Measurements from ENCODE around the gene PRDM10. TPM values are rescaled to one million over a fixed set of nuclear protein-coding genes. Genes with fewer than 3 reads are reported as not detected.
A peak's percentile ranks its signal among the peaks of the same experiment; 100 is the strongest.
"Not testable (repeated sequence)": the region's sequence is repeated elsewhere in the genome, so short reads cannot be mapped to it uniquely, and the experiment has no call there.

Gene PRDM10
- total RNA-seq, 1 donor from 2014 or later: 7.9 TPM

DNA sequence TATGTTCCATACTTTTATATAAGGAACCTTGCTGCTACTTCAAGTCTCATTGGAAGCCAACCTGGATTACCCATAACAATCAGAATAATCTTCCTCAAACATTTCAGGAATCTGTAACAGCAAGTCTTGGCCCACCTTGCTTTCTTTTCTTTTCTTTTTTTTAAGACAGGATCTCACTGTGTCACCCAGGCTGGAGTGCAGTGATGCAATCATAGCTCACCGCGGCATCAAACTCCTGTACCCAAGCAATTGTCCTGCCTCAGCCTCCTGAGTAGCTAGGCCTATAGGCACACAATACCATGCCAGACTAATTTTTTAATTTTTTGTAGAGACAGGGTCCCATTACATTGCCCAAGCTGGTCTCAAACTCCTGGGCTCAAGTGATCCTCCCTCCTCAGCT is 29.3 kb upstream of the PRDM10 start:
- TF ChIP-seq, protein P1, sequence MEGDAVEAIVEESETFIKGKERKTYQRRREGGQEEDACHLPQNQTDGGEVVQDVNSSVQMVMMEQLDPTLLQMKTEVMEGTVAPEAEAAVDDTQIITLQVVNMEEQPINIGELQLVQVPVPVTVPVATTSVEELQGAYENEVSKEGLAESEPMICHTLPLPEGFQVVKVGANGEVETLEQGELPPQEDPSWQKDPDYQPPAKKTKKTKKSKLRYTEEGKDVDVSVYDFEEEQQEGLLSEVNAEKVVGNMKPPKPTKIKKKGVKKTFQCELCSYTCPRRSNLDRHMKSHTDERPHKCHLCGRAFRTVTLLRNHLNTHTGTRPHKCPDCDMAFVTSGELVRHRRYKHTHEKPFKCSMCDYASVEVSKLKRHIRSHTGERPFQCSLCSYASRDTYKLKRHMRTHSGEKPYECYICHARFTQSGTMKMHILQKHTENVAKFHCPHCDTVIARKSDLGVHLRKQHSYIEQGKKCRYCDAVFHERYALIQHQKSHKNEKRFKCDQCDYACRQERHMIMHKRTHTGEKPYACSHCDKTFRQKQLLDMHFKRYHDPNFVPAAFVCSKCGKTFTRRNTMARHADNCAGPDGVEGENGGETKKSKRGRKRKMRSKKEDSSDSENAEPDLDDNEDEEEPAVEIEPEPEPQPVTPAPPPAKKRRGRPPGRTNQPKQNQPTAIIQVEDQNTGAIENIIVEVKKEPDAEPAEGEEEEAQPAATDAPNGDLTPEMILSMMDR (conservative IDR thresholded peaks at IDR 0.05; ENCODE audit: low read depth, low read length): no peak
- no peak overlapping the region for H3K4me3 ChIP-seq (ENCODE audit: low read depth, low read length)
- no peak for DNase-seq (ENCODE audit: low read depth)

DNA sequence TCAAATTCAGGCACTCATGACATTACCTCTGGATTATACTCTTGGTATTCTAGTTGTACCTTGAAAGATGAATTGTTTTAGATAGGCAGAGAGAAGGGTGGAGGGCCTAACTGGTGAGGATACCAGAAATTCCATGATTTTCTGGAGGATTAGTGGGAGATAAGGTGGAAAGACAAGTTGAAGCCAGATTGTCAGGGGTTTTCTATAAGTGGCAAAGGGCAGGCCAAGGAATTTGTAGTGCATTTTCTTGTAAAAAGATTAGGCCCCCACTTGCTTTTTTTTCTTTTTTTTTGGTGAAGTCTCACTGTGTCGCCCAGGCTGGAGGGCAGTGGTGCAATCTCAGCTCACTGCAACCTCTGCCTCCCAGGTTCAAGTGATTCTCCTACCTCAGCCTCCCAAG is 28.4 kb upstream of the PRDM10 start:
- TF ChIP-seq, protein P1 (conservative IDR thresholded peaks at IDR 0.05; ENCODE audit: low read depth, low read length): no peak
- no peak for DNase-seq (ENCODE audit: low read depth)
- no peak overlapping the region for H3K4me3 ChIP-seq (ENCODE audit: low read depth, low read length)

- peak overlapping the region; percentile 20 for H3K4me3 ChIP-seq (ENCODE audit: low read depth, low read length)
- DNase-seq (ENCODE audit: low read depth): no peak
- TF ChIP-seq, protein P1 (conservative IDR thresholded peaks at IDR 0.05; ENCODE audit: low read depth, low read length): no peak
Measured at GRCh38 chr11:130029137-130029536, 26.5 kb upstream of the PRDM10 start.

GRCh38 chr11:130025371-130025770 is 22.7 kb upstream of the PRDM10 start:
- no peak for DNase-seq (ENCODE audit: low read depth)
- TF ChIP-seq, protein P1 (conservative IDR thresholded peaks at IDR 0.05; ENCODE audit: low read depth, low read length): no peak

DNA sequence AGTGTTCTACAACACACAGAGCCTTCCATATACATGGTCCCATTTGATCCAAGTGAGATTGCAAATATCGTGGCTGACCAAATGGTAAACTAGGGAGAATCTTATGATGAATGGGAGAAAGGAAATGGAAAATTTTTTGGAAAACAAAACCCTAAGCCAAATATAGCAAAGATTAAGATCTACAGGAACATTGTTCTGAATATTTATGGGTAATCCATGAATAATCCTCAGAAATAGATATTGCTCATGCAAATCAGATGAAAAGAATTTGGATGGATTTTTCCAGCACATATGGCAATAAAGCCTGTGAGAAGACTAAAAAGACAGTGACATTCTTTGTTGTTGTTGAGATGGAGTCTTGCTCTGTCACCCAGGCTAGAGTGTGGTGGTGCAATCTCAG is 21.7 kb upstream of the PRDM10 start:
- no peak for DNase-seq (ENCODE audit: low read depth)
- TF ChIP-seq, protein P1 (conservative IDR thresholded peaks at IDR 0.05; ENCODE audit: low read depth, low read length): no peak
- H3K4me3 ChIP-seq (ENCODE audit: low read depth, low read length): no peak overlapping the region

More at GRCh38 chr11:130025371-130025770, 22.7 kb upstream of the PRDM10 start:
- H3K4me3 ChIP-seq (ENCODE audit: low read depth, low read length): no peak overlapping the region

- peak; percentile 81 for DNase-seq (ENCODE audit: low read depth)
- H3K4me3 ChIP-seq (ENCODE audit: low read depth, low read length): peak overlapping the region; percentile 3
- TF ChIP-seq, protein P1 (conservative IDR thresholded peaks at IDR 0.05; ENCODE audit: low read depth, low read length): no peak
Measured at GRCh38 chr11:130023204-130023603, 20.6 kb upstream of the PRDM10 start.

DNA sequence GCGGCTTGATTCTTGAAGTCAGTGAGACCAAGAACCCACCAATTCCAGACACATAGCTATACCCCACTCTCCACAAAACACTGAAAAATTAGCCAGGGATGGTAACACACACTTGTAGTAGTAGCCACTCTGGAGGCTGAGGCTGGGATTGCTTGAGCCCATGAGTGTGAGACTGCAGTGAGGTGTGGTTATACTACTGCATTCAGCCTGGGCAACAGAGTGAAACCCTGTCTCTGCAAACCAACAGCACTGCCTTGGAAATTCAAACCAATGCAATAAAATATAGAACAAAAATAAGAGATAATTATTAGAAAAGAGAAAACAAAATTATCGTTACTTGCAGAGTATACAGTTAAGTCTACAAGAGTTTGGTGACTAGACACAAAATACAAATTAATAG is 20.2 kb upstream of the PRDM10 start:
- TF ChIP-seq, protein P1 (conservative IDR thresholded peaks at IDR 0.05; ENCODE audit: low read depth, low read length): peak; percentile 11
- no peak for DNase-seq (ENCODE audit: low read depth)
- H3K4me3 ChIP-seq (ENCODE audit: low read depth, low read length): no peak overlapping the region

DNA sequence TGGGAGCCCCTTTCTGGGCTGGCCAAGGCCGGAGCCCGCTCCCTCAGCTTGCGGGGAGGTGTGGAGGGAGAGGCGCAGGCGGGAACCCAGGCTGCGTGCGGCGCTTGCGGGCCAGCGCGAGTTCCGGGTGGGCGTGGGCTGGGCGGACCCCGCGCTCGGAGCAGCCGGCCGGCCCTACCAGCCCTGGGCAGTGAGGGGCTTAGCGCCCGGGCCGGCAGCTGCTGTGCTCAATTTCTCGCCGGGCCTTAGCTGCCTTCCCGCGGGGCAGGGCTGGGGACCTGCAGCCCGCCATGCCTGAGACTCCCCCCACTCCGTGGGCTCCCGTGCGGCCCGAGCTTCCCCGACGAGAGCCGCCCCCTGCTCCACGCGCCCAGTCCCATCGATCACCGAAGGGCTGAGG is 19.0 kb upstream of the PRDM10 start:
- not testable (repeated sequence) for DNase-seq (ENCODE audit: low read depth)

More for the DNA sequence above, 19.0 kb upstream of the PRDM10 start:
- not testable (repeated sequence) for H3K4me3 ChIP-seq (ENCODE audit: low read depth, low read length)

Data from epithelial cell of proximal tubule (primary cell).